HEK293 (cell line): ENCODE data around the gene FHIT.

Experiments used
- CTCF ChIA-PET: fragments of 350-600 bp; formaldehyde crosslinking; extraction: SDS; loops from one replicate; lab custom pipeline; 2021; ENCODE audit warnings: antibody characterized with exemption; lab: Yijun Ruan, JAX
- POLR2A ChIA-PET: fragments of 300-600 bp; formaldehyde crosslinking; extraction: SDS; loops from one replicate; lab custom pipeline; 2020; ENCODE audit warnings: antibody characterized with exemption, inconsistent platforms; lab: Yijun Ruan, JAX
- H3K27ac ChIP-seq: fragments of 200-500 bp; sonication (Bioruptor generic); 2 replicates; pipeline ENCODE4 v1.5.1; 2014; ENCODE audit warnings: low read depth, low read length, control low read depth, inconsistent platforms; ENCODE audit errors: extremely low read depth
- H3K36me3 ChIP-seq, 2 experiments: fragments of 200-500 bp in 1 of 2; sonication (Bioruptor generic) in 1 of 2; 1 replicate in 1 of 2; 2 replicates in 1 of 2; pipeline ENCODE4 v1.5.1; 2014 to 2017; ENCODE audit warnings: inconsistent platforms in 2 of 2, low read length in 2 of 2; ENCODE audit not compliant: control insufficient read depth in 2 of 2, insufficient read depth in 1 of 2
- H3K4me1 ChIP-seq: fragments of 200-500 bp; sonication (Bioruptor generic); 2 replicates; pipeline ENCODE4 v1.5.1; 2014; ENCODE audit warnings: mild to moderate bottlenecking, low read length, inconsistent platforms; ENCODE audit not compliant: control insufficient read depth, insufficient read depth
- H3K4me3 ChIP-seq: 2 replicates; pipeline ENCODE4 v1.5.1; 2011; ENCODE audit warnings: low read depth, mild to moderate bottlenecking, control low read depth, low read length, moderate library complexity
- H3K9me3 ChIP-seq: fragments of 200-500 bp; sonication (Bioruptor generic); 2 replicates; pipeline ENCODE4 v1.5.1; 2014; ENCODE audit warnings: low read depth, low read length, inconsistent platforms; ENCODE audit not compliant: control insufficient read depth, insufficient read depth
- KLF9 ChIP-seq: fragments of 450-650 bp; formaldehyde crosslinking; IDR thresholded peaks from 2 replicates; pipeline ENCODE4 v1.5.1; 2016; ENCODE audit warnings: missing biosample characterization, missing genetic modification characterization, low read depth
- RBAK ChIP-seq: fragments of 450-650 bp; formaldehyde crosslinking; IDR thresholded peaks from 2 replicates; pipeline ENCODE4 v1.5.1; 2016; ENCODE audit warnings: missing biosample characterization, missing genetic modification characterization
- YY2 ChIP-seq: fragments of 450-650 bp; formaldehyde crosslinking; IDR thresholded peaks from 2 replicates; pipeline ENCODE4 v1.5.1; 2016; ENCODE audit warnings: missing biosample characterization, missing genetic modification characterization
- ZFP37 ChIP-seq: fragments of 450-650 bp; formaldehyde crosslinking; IDR thresholded peaks from 2 replicates; pipeline ENCODE4 v1.5.1; 2016; ENCODE audit warnings: missing biosample characterization, missing genetic modification characterization
- ZNF335 ChIP-seq: fragments of 450-650 bp; formaldehyde crosslinking; conservative IDR thresholded peaks from 2 replicates; pipeline ENCODE4 v1.5.1; 2016; ENCODE audit warnings: missing biosample characterization, missing genetic modification characterization
- ZNF548 ChIP-seq: fragments of 450-650 bp; formaldehyde crosslinking; IDR thresholded peaks from 2 replicates; pipeline ENCODE4 v1.5.1; 2016; ENCODE audit warnings: missing biosample characterization, missing genetic modification characterization
- ZNF670 ChIP-seq: fragments of 450-650 bp; formaldehyde crosslinking; IDR thresholded peaks from 2 replicates; pipeline ENCODE4 v1.5.1; 2016; ENCODE audit warnings: missing biosample characterization, missing genetic modification characterization, low read depth
- TF ChIP-seq, protein P1 (sequence below): fragments of 450-650 bp; formaldehyde crosslinking; IDR thresholded peaks from 2 replicates; pipeline ENCODE4 v1.5.1; 2016; ENCODE audit warnings: missing biosample characterization, missing genetic modification characterization, borderline replicate concordance
- TF ChIP-seq, protein P2 (sequence below): fragments of 450-650 bp; formaldehyde crosslinking; IDR thresholded peaks from 2 replicates; pipeline ENCODE4 v1.5.1; 2016; ENCODE audit warnings: missing biosample characterization, missing genetic modification characterization
- TF ChIP-seq, protein P3 (sequence below): fragments of 450-650 bp; formaldehyde crosslinking; IDR thresholded peaks from 2 replicates; pipeline ENCODE4 v1.5.1; 2016; ENCODE audit warnings: missing biosample characterization, missing genetic modification characterization, borderline replicate concordance
- TF ChIP-seq, protein P4 (sequence below): fragments of 450-650 bp; formaldehyde crosslinking; IDR thresholded peaks from 2 replicates; pipeline ENCODE4 v1.5.1; 2016; ENCODE audit warnings: missing biosample characterization, missing genetic modification characterization

The FHIT gene

DNA sequence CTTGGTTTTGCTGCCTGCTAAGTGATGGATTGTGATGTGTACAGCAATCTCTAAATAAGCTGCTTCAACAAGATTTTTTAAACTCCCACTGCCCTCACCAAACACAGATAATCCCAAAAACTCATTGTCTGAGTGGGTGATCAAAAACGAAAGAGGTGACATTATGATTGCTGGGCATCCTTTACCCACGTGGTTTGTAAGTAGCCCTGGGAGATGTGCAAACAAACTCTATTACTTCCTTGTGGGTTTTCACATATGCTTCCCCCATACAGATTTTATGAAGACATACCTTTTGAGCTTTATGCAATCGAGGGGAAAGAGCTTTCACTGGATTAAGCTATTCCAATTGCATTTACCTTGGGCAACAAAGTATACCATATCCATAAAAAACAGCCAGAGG, 1000.4 kb downstream of the FHIT start:
- H3K9me3 ChIP-seq: no peaks in the 10 kb centered on the region
- no peaks in the 10 kb centered on the region for H3K4me1 ChIP-seq
- no peak overlapping the region for H3K27ac ChIP-seq
- CTCF ChIA-PET: no interaction called here
- H3K36me3 ChIP-seq: no peaks in the 10 kb centered on the region
- POLR2A ChIA-PET: no interaction called here
- TF ChIP-seq, protein P1, sequence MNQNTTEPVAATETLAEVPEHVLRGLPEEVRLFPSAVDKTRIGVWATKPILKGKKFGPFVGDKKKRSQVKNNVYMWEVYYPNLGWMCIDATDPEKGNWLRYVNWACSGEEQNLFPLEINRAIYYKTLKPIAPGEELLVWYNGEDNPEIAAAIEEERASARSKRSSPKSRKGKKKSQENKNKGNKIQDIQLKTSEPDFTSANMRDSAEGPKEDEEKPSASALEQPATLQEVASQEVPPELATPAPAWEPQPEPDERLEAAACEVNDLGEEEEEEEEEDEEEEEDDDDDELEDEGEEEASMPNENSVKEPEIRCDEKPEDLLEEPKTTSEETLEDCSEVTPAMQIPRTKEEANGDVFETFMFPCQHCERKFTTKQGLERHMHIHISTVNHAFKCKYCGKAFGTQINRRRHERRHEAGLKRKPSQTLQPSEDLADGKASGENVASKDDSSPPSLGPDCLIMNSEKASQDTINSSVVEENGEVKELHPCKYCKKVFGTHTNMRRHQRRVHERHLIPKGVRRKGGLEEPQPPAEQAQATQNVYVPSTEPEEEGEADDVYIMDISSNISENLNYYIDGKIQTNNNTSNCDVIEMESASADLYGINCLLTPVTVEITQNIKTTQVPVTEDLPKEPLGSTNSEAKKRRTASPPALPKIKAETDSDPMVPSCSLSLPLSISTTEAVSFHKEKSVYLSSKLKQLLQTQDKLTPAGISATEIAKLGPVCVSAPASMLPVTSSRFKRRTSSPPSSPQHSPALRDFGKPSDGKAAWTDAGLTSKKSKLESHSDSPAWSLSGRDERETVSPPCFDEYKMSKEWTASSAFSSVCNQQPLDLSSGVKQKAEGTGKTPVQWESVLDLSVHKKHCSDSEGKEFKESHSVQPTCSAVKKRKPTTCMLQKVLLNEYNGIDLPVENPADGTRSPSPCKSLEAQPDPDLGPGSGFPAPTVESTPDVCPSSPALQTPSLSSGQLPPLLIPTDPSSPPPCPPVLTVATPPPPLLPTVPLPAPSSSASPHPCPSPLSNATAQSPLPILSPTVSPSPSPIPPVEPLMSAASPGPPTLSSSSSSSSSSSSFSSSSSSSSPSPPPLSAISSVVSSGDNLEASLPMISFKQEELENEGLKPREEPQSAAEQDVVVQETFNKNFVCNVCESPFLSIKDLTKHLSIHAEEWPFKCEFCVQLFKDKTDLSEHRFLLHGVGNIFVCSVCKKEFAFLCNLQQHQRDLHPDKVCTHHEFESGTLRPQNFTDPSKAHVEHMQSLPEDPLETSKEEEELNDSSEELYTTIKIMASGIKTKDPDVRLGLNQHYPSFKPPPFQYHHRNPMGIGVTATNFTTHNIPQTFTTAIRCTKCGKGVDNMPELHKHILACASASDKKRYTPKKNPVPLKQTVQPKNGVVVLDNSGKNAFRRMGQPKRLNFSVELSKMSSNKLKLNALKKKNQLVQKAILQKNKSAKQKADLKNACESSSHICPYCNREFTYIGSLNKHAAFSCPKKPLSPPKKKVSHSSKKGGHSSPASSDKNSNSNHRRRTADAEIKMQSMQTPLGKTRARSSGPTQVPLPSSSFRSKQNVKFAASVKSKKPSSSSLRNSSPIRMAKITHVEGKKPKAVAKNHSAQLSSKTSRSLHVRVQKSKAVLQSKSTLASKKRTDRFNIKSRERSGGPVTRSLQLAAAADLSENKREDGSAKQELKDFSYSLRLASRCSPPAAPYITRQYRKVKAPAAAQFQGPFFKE (tag by site-specific recombination): no peak
- TF ChIP-seq, protein P2, sequence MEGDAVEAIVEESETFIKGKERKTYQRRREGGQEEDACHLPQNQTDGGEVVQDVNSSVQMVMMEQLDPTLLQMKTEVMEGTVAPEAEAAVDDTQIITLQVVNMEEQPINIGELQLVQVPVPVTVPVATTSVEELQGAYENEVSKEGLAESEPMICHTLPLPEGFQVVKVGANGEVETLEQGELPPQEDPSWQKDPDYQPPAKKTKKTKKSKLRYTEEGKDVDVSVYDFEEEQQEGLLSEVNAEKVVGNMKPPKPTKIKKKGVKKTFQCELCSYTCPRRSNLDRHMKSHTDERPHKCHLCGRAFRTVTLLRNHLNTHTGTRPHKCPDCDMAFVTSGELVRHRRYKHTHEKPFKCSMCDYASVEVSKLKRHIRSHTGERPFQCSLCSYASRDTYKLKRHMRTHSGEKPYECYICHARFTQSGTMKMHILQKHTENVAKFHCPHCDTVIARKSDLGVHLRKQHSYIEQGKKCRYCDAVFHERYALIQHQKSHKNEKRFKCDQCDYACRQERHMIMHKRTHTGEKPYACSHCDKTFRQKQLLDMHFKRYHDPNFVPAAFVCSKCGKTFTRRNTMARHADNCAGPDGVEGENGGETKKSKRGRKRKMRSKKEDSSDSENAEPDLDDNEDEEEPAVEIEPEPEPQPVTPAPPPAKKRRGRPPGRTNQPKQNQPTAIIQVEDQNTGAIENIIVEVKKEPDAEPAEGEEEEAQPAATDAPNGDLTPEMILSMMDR (tag by site-specific recombination): no peak
- no peak for TF ChIP-seq YY2
- TF ChIP-seq, protein P3, sequence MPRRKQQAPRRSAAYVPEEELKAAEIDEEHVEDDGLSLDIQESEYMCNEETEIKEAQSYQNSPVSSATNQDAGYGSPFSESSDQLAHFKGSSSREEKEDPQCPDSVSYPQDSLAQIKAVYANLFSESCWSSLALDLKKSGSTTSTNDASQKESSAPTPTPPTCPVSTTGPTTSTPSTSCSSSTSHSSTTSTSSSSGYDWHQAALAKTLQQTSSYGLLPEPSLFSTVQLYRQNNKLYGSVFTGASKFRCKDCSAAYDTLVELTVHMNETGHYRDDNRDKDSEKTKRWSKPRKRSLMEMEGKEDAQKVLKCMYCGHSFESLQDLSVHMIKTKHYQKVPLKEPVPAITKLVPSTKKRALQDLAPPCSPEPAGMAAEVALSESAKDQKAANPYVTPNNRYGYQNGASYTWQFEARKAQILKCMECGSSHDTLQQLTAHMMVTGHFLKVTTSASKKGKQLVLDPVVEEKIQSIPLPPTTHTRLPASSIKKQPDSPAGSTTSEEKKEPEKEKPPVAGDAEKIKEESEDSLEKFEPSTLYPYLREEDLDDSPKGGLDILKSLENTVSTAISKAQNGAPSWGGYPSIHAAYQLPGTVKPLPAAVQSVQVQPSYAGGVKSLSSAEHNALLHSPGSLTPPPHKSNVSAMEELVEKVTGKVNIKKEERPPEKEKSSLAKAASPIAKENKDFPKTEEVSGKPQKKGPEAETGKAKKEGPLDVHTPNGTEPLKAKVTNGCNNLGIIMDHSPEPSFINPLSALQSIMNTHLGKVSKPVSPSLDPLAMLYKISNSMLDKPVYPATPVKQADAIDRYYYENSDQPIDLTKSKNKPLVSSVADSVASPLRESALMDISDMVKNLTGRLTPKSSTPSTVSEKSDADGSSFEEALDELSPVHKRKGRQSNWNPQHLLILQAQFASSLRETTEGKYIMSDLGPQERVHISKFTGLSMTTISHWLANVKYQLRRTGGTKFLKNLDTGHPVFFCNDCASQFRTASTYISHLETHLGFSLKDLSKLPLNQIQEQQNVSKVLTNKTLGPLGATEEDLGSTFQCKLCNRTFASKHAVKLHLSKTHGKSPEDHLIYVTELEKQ (tag by site-specific recombination): no peak
- no peak for TF ChIP-seq ZFP37 (tag by site-specific recombination)
- no peak overlapping the region for H3K4me3 ChIP-seq

DNA sequence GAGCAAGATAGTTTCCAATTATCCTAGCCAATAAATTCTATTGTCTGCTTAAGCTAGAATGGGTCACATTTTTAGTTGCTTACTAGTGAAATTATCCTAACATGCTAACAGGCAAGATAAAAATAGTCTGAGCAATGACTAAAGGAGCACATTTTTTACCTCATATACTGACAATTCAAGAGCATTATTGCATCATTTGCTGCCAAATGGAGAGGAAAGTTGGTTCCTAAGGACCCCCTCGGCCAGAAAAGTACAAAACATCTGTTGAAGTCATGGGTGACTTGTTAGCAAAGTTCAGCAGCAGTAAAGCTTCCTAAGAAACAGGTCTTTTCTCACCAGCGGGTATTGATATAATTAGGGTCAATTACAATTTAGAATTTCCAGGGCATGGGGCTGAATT, 1001.0 kb downstream of the FHIT start:
- H3K4me3 ChIP-seq: no peak overlapping the region
- POLR2A ChIA-PET: no interaction called here
- no peaks in the 10 kb centered on the region for H3K36me3 ChIP-seq
- H3K27ac ChIP-seq: no peak overlapping the region
- no peaks in the 10 kb centered on the region for H3K9me3 ChIP-seq
- TF ChIP-seq ZNF548 (tag by site-specific recombination) (no peak), KLF9 (tag by site-specific recombination) (no peak), RBAK (tag by site-specific recombination) (no peak), ZNF670 (tag by site-specific recombination) (no peak), ZNF335 (tag by site-specific recombination) (0 out of 2 replicates have a peak, but pooled peaks have one; percentile 26)
- TF ChIP-seq, protein P4, sequence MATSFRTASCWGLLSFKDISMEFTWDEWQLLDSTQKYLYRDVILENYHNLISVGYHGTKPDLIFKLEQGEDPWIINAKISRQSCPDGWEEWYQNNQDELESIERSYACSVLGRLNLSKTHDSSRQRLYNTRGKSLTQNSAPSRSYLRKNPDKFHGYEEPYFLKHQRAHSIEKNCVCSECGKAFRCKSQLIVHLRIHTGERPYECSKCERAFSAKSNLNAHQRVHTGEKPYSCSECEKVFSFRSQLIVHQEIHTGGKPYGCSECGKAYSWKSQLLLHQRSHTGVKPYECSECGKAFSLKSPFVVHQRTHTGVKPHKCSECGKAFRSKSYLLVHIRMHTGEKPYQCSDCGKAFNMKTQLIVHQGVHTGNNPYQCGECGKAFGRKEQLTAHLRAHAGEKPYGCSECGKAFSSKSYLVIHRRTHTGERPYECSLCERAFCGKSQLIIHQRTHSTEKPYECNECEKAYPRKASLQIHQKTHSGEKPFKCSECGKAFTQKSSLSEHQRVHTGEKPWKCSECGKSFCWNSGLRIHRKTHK (tag by site-specific recombination): no peak
- no peaks in the 10 kb centered on the region for H3K4me1 ChIP-seq
- CTCF ChIA-PET: no interaction called here
